Measurements from ENCODE around the gene ZNF408. TPM values are rescaled to one million over a fixed set of nuclear protein-coding genes. Genes with fewer than 3 reads are reported as not detected.

Gene ZNF408
- total and polyA plus RNA-seq, 2 of the 13 experiments (the other 11 are each of a cell fraction or from before 2014, with no cell fraction given), result 11.2 to 12.5 TPM

GRCh38 chr11:46719048-46719542, 18.3 kb downstream of the ZNF408 start, which contains the start of gene F2 (continued):
- TF ChIP-seq ELF4 (CRISPR knock-in tag; IDR thresholded peaks at IDR 0.05; ENCODE audit: borderline replicate concordance) (no peak), LCORL (IDR thresholded peaks at IDR 0.05) (no peak), LCORL (CRISPR knock-in tag; IDR thresholded peaks at IDR 0.05) (no peak; the same call in none of the 2 replicates), TEAD3 (CRISPR knock-in tag; optimal IDR thresholded peaks at IDR 0.05; ENCODE audit: borderline replicate concordance) (peak; percentile 76), MTA3 (CRISPR knock-in tag; IDR thresholded peaks at IDR 0.05) (no peak), HOXA9 (CRISPR knock-in tag; IDR thresholded peaks at IDR 0.05; ENCODE audit: borderline replicate concordance) (no peak), RBAK (CRISPR knock-in tag; IDR thresholded peaks at IDR 0.05) (0 out of 2 replicates have a peak, but pooled peaks have one; percentile 52), CERS6 (CRISPR knock-in tag; IDR thresholded peaks at IDR 0.05) (no peak), ZFP36 (IDR thresholded peaks at IDR 0.05; ENCODE audit: borderline replicate concordance, low read depth, low read length, partially characterized antibody) (no peak), LRRFIP1 (CRISPR knock-in tag; conservative IDR thresholded peaks at IDR 0.05) (no peak), ATF4 (CRISPR knock-in tag; IDR thresholded peaks at IDR 0.05) (peak in 1 of 2 experiments; percentile 87; a peak in 2 of 4 replicates), THAP7 (CRISPR knock-in tag; IDR thresholded peaks at IDR 0.05) (no peak), ZFP82 (CRISPR knock-in tag; IDR thresholded peaks at IDR 0.05; ENCODE audit: borderline replicate concordance) (peak; percentile 94), KLF11 (CRISPR knock-in tag; IDR thresholded peaks at IDR 0.05) (no peak; the same call in 1 of the 2 replicates), ZFY (CRISPR knock-in tag; IDR thresholded peaks at IDR 0.05) (no peak; the same call in 1 of the 2 replicates)
- TF ChIP-seq, protein P1, sequence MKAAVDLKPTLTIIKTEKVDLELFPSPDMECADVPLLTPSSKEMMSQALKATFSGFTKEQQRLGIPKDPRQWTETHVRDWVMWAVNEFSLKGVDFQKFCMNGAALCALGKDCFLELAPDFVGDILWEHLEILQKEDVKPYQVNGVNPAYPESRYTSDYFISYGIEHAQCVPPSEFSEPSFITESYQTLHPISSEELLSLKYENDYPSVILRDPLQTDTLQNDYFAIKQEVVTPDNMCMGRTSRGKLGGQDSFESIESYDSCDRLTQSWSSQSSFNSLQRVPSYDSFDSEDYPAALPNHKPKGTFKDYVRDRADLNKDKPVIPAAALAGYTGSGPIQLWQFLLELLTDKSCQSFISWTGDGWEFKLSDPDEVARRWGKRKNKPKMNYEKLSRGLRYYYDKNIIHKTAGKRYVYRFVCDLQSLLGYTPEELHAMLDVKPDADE (CRISPR knock-in tag; IDR thresholded peaks at IDR 0.05), result no peak; the same call in 1 of the 2 replicates
- TF ChIP-seq, protein P2, sequence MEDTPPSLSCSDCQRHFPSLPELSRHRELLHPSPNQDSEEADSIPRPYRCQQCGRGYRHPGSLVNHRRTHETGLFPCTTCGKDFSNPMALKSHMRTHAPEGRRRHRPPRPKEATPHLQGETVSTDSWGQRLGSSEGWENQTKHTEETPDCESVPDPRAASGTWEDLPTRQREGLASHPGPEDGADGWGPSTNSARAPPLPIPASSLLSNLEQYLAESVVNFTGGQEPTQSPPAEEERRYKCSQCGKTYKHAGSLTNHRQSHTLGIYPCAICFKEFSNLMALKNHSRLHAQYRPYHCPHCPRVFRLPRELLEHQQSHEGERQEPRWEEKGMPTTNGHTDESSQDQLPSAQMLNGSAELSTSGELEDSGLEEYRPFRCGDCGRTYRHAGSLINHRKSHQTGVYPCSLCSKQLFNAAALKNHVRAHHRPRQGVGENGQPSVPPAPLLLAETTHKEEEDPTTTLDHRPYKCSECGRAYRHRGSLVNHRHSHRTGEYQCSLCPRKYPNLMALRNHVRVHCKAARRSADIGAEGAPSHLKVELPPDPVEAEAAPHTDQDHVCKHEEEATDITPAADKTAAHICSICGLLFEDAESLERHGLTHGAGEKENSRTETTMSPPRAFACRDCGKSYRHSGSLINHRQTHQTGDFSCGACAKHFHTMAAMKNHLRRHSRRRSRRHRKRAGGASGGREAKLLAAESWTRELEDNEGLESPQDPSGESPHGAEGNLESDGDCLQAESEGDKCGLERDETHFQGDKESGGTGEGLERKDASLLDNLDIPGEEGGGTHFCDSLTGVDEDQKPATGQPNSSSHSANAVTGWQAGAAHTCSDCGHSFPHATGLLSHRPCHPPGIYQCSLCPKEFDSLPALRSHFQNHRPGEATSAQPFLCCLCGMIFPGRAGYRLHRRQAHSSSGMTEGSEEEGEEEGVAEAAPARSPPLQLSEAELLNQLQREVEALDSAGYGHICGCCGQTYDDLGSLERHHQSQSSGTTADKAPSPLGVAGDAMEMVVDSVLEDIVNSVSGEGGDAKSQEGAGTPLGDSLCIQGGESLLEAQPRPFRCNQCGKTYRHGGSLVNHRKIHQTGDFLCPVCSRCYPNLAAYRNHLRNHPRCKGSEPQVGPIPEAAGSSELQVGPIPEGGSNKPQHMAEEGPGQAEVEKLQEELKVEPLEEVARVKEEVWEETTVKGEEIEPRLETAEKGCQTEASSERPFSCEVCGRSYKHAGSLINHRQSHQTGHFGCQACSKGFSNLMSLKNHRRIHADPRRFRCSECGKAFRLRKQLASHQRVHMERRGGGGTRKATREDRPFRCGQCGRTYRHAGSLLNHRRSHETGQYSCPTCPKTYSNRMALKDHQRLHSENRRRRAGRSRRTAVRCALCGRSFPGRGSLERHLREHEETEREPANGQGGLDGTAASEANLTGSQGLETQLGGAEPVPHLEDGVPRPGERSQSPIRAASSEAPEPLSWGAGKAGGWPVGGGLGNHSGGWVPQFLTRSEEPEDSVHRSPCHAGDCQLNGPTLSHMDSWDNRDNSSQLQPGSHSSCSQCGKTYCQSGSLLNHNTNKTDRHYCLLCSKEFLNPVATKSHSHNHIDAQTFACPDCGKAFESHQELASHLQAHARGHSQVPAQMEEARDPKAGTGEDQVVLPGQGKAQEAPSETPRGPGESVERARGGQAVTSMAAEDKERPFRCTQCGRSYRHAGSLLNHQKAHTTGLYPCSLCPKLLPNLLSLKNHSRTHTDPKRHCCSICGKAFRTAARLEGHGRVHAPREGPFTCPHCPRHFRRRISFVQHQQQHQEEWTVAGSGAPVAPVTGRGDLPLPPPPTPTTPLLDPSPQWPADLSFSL (CRISPR knock-in tag; IDR thresholded peaks at IDR 0.05), result no peak
